GM10266 (cell line): ENCODE measurements around the gene TRAPPC5.
A peak's percentile ranks its signal among the peaks of the same experiment; 100 is the strongest.

ENCODE experiments used
- DNase-seq: peaks from one replicate; pipeline ENCODE4 v3.0.0; 2012; ENCODE audit errors: extremely low spot score
- CTCF ChIP-seq: IDR thresholded peaks from 2 replicates; pipeline ENCODE4 v1.5.1; 2012; ENCODE audit warnings: mild to moderate bottlenecking, low read depth; ENCODE audit not compliant: control insufficient read depth, insufficient read depth; ENCODE audit errors: missing control alignments

TRAPPC5 gene

GRCh38 chr19:7680606-7681339 is at the start of gene TRAPPC5:
TRAPPC5 (plus strand) TSS chr19:7680833; CDS start chr19:7682254, 1,421 bp downstream.
- TF ChIP-seq CTCF: peak; percentile 99
- peak; percentile 94 for DNase-seq

GRCh38 chr19:7631577-7631976 is 49.1 kb upstream of the TRAPPC5 start:
- no peak for TF ChIP-seq CTCF
- DNase-seq: no peak

DNA sequence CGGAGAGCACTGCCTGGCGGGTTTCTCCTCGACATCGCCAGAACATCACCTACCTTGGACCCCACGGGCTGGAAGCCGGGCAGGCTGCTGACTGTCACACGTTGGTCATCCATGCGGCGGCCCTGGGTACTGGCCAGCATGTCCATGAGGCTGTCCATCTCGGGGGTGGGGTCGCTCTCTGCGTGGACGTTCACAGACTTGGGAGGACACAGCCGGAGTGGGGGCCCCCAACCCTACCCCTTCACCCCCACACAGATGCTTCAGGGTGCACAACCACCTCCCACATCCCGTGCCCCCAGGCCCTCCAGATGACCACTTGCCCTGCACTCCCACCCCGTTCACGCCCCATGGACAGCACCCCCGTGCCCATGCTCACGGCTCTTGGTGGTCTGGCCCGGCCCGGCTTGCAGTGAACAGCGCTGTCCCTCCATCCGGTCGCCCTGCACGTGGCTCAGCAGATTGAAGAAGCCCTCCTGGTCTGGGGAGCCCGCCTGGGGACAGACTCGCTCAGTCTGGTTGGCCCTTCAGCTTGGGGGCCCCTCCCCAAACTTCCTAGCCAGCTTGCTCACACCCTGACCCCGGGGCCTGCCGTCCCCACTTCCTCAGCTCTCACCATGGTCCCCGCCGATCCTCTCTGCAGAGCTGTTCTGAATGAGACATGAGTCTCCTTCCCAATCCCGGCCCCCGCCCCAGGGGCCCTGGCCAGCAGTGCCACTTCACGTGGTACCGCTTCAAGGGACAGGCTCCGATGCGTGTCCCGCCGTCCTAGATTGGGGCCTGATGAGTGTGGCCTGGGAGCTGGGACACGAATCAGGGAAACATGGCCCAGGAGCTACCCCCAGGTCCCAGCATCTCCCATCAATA is 48.1 kb upstream of the TRAPPC5 start:
- TF ChIP-seq CTCF: no peak
- no peak for DNase-seq

- DNase-seq: no peak
- TF ChIP-seq CTCF: no peak
Observed at GRCh38 chr19:7633698-7634097, 46.9 kb upstream of the TRAPPC5 start, which contains the start of gene PCP2. PCP2 (minus strand) TSS chr19:7633719; CDS start chr19:7633457, 262 bp downstream.

GRCh38 chr19:7635670-7636069 is 45.0 kb upstream of the TRAPPC5 start:
- DNase-seq: no peak
- no peak for TF ChIP-seq CTCF

- no peak for TF ChIP-seq CTCF
- no peak for DNase-seq
Observed at GRCh38 chr19:7636317-7636690, 44.3 kb upstream of the TRAPPC5 start.
